MCF 10A (cell line): ENCODE data around the gene SNAI3. TPM values are rescaled to one million over a fixed set of nuclear protein-coding genes. Genes with fewer than 3 reads are reported as not detected.

Experiments
- BruUV-seq: library from RNA; stranded (reverse); fragments of 400-500 nt; replicated peaks from 2 replicates; lab custom pipeline; 2021; lab: Mats Ljungman, UMichigan
- CTCF ChIA-PET: fragments of 300-600 bp; sonication (Branson Sonifier 250); formaldehyde crosslinking; extraction: SDS; loops from one replicate; lab custom pipeline; 2021; ENCODE audit warnings: antibody characterized with exemption, inconsistent platforms; lab: Yijun Ruan, JAX
- POLR2A ChIA-PET: fragments of 300-600, 350-650 bp; sonication (Branson Sonifier 250); formaldehyde crosslinking; extraction: SDS; loops from one replicate; lab custom pipeline; 2020; ENCODE audit warnings: antibody characterized with exemption, inconsistent platforms; lab: Yijun Ruan, JAX
- DNase-seq: peaks from one replicate; pipeline ENCODE4 v3.0.0-alpha.2; 2018; ENCODE audit not compliant: unreplicated experiment
- H3K27ac Mint-ChIP-seq: one replicate; pipeline ENCODE4 v1.8.0; 2022; ENCODE audit warnings: mild to moderate bottlenecking, low read depth, mixed read lengths; ENCODE audit not compliant: unreplicated experiment
- H3K27me3 Mint-ChIP-seq: one replicate; pipeline ENCODE4 v1.8.0; 2022; ENCODE audit warnings: mixed read lengths; ENCODE audit not compliant: insufficient read depth, unreplicated experiment
- H3K36me3 Mint-ChIP-seq: one replicate; pipeline ENCODE4 v1.8.0; 2022; ENCODE audit warnings: mild to moderate bottlenecking, moderate library complexity, mixed read lengths; ENCODE audit not compliant: insufficient read depth, unreplicated experiment
- H3K4me1 Mint-ChIP-seq: one replicate; pipeline ENCODE4 v1.8.0; 2022; ENCODE audit warnings: mixed read lengths; ENCODE audit not compliant: insufficient read depth, unreplicated experiment
- H3K4me3 Mint-ChIP-seq: one replicate; pipeline ENCODE4 v1.8.0; 2022; ENCODE audit warnings: mild to moderate bottlenecking, moderate library complexity, mixed read lengths; ENCODE audit not compliant: unreplicated experiment
- H3K9me3 Mint-ChIP-seq: one replicate; pipeline ENCODE4 v1.8.0; 2022; ENCODE audit warnings: mixed read lengths; ENCODE audit not compliant: unreplicated experiment
- CTCF ChIP-seq: fragments of 200-600 bp; IDR thresholded peaks from one replicate; pipeline ENCODE4 v1.8.0; 2022; ENCODE audit warnings: antibody characterized with exemption, mild to moderate bottlenecking; ENCODE audit not compliant: unreplicated experiment
- intact Hi-C: fragments of 100-400 bp; cut with micrococcal nuclease; formaldehyde crosslinking; loops from 2 replicates; pipeline ENCODE4 v1.14.1; 2022
- total RNA-seq: library from RNA; stranded (reverse); gene quantifications from 2 replicates; pipeline ENCODE4 v1.2.3, GENCODE V29; 2022

The SNAI3 gene
- total RNA-seq, 1 experiment from 2014 or later = not detected

- no peak for TF ChIP-seq CTCF
- ChIA-PET POLR2A (no interaction called here), CTCF (no interaction called here)
- Mint-ChIP-seq H3K27ac (no peak overlapping the region), H3K27me3 (no peaks in the 10 kb centered on the region), H3K4me3 (no peak overlapping the region), H3K36me3 (peaks cover 5% of the 10 kb centered on the region), H3K4me1 (no peaks in the 10 kb centered on the region), H3K9me3 (no peaks in the 10 kb centered on the region)
- no TSS peak for BruUV-seq
- no peak for DNase-seq
- intact Hi-C loops = no loop called here
These were observed 34.9 kb downstream of the SNAI3 start for GRCh38 chr16:88651276-88651988.

GRCh38 chr16:88650749-88651275 is 35.5 kb downstream of the SNAI3 start, which contains the start of gene CYBA:
Gene CYBA (minus strand): TSS chr16:88651053. CDS start chr16:88651013, 40 bp downstream.
- peaks cover 5% of the 10 kb centered on the region for H3K36me3 Mint-ChIP-seq
- ChIA-PET CTCF (no interaction called here), POLR2A (no interaction called here)
- no peak within 1 kb of the TSS for H3K27ac Mint-ChIP-seq
- H3K4me3 Mint-ChIP-seq = no peak within 1 kb of the TSS
- no peak for TF ChIP-seq CTCF
- no peak for DNase-seq
- no peaks in the 10 kb centered on the region for H3K4me1 Mint-ChIP-seq
- no peaks in the 10 kb centered on the region for H3K9me3 Mint-ChIP-seq
- no TSS peak for BruUV-seq
- intact Hi-C loops = no loop called here
- no peaks in the 10 kb centered on the region for H3K27me3 Mint-ChIP-seq

GRCh38 chr16:88649924-88650748 is 36.2 kb downstream of the SNAI3 start:
- DNase-seq = no peak
- Mint-ChIP-seq H3K4me1 (no peaks in the 10 kb centered on the region), H3K27ac (no peak overlapping the region), H3K9me3 (no peaks in the 10 kb centered on the region), H3K27me3 (no peaks in the 10 kb centered on the region), H3K4me3 (no peak overlapping the region), H3K36me3 (peaks cover 5% of the 10 kb centered on the region)
- TF ChIP-seq CTCF = no peak
- intact Hi-C loops = no loop called here
- ChIA-PET CTCF (no interaction called here), POLR2A (interaction anchor here (0.7 to 0.9 kb wide), 2 partner anchors 11 to 13 kb away, joined by 3 read pairs; partner anchors contain the start of gene MVD)
- BruUV-seq = no TSS peak
